Kidney (tissue), 14 donors: ENCODE measurements around the gene COL16A1. TPM values are rescaled to one million over a fixed set of nuclear protein-coding genes. Genes with fewer than 3 reads are reported as not detected.

ENCODE experiments used
- DNase-seq, 5 donors: peaks; one replicate each; pipeline ENCODE4 v3.0.0-alpha.2; 2013 to 2020
- FAIRE-seq: peaks from 2 replicates; lab custom pipeline; 2012; peaks lifted over from hg19 to GRCh38; lab: Jason Lieb, UNC
- H3K27ac ChIP-seq, 2 donors: one replicate each; pipeline ENCODE4 v1.7.0; 2013; ENCODE audit warnings: low read depth in 2 of 2, low read length in 2 of 2, inconsistent platforms in 1 of 2
- H3K27me3 ChIP-seq: one replicate; pipeline ENCODE4 v1.7.1; 2013; ENCODE audit warnings: low read length, inconsistent platforms; ENCODE audit not compliant: control insufficient read depth, insufficient read depth
- H3K36me3 ChIP-seq, 3 donors: one replicate each; pipeline versions ENCODE4 v1.7.0 to v1.7.1; 2013; ENCODE audit warnings: low read length in 3 of 3, control low read depth in 1 of 3, inconsistent platforms in 1 of 3; ENCODE audit not compliant: insufficient read depth in 3 of 3, control insufficient read depth in 2 of 3
- H3K4me1 ChIP-seq, 3 donors: one replicate each; pipeline versions ENCODE4 v1.7.0 to v1.7.1; 2013; ENCODE audit warnings: low read length in 3 of 3, inconsistent platforms in 1 of 3, low read depth in 1 of 3; ENCODE audit not compliant: control insufficient read depth in 2 of 3, insufficient read depth in 2 of 3
- H3K4me3 ChIP-seq, 3 donors: one replicate each; pipeline versions ENCODE4 v1.7.0 to v1.8.1; 2013; ENCODE audit warnings: low read length in 3 of 3, control low read depth in 1 of 3, inconsistent platforms in 1 of 3
- H3K9ac ChIP-seq, 3 donors: one replicate each; pipeline versions ENCODE4 v1.7.0 to v1.7.1; 2013; ENCODE audit warnings: low read length in 3 of 3, control low read depth in 1 of 3, inconsistent platforms in 1 of 3
- H3K9me3 ChIP-seq, 3 donors: one replicate each; pipeline versions ENCODE4 v1.7.0 to v1.7.1; 2013; ENCODE audit warnings: low read length in 3 of 3, control low read depth in 1 of 3, inconsistent platforms in 1 of 3; ENCODE audit not compliant: control insufficient read depth in 2 of 3, insufficient read depth in 1 of 3
- intact Hi-C: fragments of 100-400 bp; cut with DNase I; formaldehyde crosslinking; loops from one replicate; pipeline ENCODE4 v1.11.1; 2022
- polyA plus RNA-seq: library from polyadenylated mRNA; stranded (reverse); fragments of 350-450 nt; fragmentation: Illumina TruSeq; extraction: RNeasy Lipid Tissue Mini Kit (QIAGEN cat#74804); gene quantifications from one replicate; pipeline ENCODE4 v1.2.3, GENCODE V29; 2014; ENCODE audit warnings: low read depth, low replicate concordance; ENCODE audit not compliant: insufficient read depth
- total RNA-seq: library from RNA; stranded (reverse); fragmentation: NEBNext Ultra II Directional; extraction: Animal tissue kit (Norgen Biotek cat#: 25700); gene quantifications from one replicate; pipeline ENCODE4 v1.2.1, GENCODE V29; 2021
- TF ChIP-seq, protein P1 (sequence below): IDR thresholded peaks from 3 replicates; pipeline ENCODE4 v1.5.1; 2012; ENCODE audit warnings: mild to moderate bottlenecking, moderate library complexity, borderline replicate concordance; ENCODE audit not compliant: insufficient read depth; ENCODE audit errors: extremely low read depth
- donor health status: control.
- donor health status: control.
- donor health status: control.
- donor health status: control.
- donor health status: control.
- donor health status: DM: yes; HTN: yes; CAD: no.
- donor health status: Normal renal cell carcinoma (clear cell type).

COL16A1 gene
- total and polyA plus RNA-seq, 2 donors from 2014 or later, result 9.2 to 29.0 TPM

DNA sequence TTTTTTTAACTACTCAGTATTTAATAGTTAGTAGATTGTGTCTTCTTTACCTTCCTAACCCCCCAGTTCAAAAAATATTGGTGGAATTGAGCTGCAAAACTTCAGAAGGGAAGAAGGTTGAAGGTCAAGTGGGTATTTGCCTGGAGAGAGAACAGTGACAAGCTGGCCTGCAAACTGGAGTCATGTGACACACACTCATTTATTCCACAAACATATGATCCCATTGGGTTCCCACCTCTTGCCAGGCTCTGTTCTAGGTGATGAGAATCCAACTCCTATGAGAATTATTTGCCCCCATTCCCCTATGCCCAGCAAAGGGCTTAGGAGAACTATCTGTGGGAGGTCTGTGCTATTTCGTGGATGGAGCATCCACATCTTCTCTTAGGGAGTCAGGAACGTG is 55.6 kb downstream of the COL16A1 start:
- no peak for DNase-seq
- Histone ChIP-seq H3K9me3 (no peaks in the 10 kb centered on the region), H3K9ac (no peak overlapping the region), H3K27ac (peak overlapping the region; percentile 29 to 53), H3K27me3 (no peaks in the 10 kb centered on the region), H3K4me1 (peaks cover 6 to 15% (median 9%) of the 10 kb centered on the region in 3 donors), H3K4me3 (no peak overlapping the region), H3K36me3 (no peaks in the 10 kb centered on the region)
- intact Hi-C loops, result no loop called here
- FAIRE-seq, result no peak
- TF ChIP-seq, protein P1, sequence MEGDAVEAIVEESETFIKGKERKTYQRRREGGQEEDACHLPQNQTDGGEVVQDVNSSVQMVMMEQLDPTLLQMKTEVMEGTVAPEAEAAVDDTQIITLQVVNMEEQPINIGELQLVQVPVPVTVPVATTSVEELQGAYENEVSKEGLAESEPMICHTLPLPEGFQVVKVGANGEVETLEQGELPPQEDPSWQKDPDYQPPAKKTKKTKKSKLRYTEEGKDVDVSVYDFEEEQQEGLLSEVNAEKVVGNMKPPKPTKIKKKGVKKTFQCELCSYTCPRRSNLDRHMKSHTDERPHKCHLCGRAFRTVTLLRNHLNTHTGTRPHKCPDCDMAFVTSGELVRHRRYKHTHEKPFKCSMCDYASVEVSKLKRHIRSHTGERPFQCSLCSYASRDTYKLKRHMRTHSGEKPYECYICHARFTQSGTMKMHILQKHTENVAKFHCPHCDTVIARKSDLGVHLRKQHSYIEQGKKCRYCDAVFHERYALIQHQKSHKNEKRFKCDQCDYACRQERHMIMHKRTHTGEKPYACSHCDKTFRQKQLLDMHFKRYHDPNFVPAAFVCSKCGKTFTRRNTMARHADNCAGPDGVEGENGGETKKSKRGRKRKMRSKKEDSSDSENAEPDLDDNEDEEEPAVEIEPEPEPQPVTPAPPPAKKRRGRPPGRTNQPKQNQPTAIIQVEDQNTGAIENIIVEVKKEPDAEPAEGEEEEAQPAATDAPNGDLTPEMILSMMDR, result no peak

DNA sequence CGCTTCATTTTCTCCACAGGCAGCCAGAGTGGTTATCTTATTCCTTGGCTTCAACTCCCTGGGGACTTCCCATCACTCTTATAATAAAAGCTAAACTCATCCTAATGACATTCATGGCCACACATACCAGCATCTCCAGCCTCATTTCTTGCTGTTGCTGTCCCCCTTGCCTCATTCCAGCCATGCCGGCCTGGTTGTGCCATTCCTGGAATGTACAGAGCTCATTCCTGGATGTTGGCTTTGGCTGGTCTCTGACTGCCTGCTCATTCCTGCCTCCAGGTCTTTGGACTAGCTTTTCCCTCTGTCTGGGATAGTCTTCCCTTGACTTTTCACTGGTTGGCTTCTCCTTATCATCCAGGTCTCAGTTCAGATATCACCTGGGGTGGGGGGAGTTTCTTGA is 56.7 kb downstream of the COL16A1 start:
- Histone ChIP-seq H3K4me1 (peaks cover 6 to 15% (median 9%) of the 10 kb centered on the region in 3 donors), H3K27me3 (no peaks in the 10 kb centered on the region), H3K4me3 (no peak overlapping the region), H3K9me3 (no peaks in the 10 kb centered on the region), H3K9ac (no peak overlapping the region), H3K27ac (no peak overlapping the region), H3K36me3 (no peaks in the 10 kb centered on the region)
- TF ChIP-seq, protein P1, result no peak
- no peak for DNase-seq
- intact Hi-C loops, result no loop called here
- FAIRE-seq, result no peak

DNA sequence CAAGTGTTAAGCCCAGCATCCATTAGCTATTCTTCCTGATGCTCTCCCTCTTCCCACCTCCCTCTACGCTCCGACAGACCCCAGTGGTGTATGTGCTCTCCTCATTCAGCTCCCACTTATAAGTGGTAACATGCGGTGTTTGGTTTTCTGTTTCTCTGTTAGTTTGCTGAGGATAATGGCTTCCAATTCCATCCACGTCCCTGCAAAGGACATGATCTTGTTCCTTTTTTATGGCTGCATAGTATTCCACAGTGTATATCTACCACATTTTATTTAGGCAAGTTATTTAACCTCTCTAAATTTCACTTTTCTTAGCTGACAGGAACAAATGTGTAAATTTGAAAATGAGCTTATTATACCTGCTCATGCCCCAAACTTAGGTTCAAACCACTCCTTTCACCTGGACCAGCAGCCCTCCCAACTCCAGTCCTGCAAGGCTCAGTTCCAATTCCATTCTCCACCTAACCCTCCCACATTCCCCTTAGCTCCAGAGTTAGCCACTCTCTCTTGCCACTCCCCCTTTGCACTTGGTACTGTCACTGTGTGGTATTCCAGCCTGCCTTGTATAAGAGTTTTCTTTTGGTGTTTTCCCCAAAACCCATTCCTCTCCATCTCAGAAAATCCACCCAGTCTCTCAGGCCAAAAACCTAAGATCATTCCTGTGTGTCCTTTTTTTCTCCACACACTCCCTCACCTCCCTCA is 57.4 kb downstream of the COL16A1 start:
- Histone ChIP-seq H3K36me3 (no peaks in the 10 kb centered on the region), H3K27ac (no peak overlapping the region), H3K4me1 (peaks cover 6 to 15% (median 9%) of the 10 kb centered on the region in 3 donors), H3K27me3 (no peaks in the 10 kb centered on the region), H3K4me3 (no peak overlapping the region), H3K9ac (no peak overlapping the region), H3K9me3 (no peaks in the 10 kb centered on the region)
- FAIRE-seq (no peak), DNase-seq (no peak)
- intact Hi-C loops, result no loop called here
- TF ChIP-seq, protein P1, result no peak
